Posterior cingulate gyrus (tissue), 11 donors: ENCODE data around the gene ARTN.

Source experiments
- DNase-seq, 10 donors: peaks; one replicate each; pipeline versions ENCODE4 v3.0.0 to v3.0.0-alpha.2; 2020 to 2021; ENCODE audit warnings: mixed read lengths in 3 of 10
- intact Hi-C: fragments of 100-400 bp; cut with DNase I; formaldehyde crosslinking; loops from one replicate; pipeline ENCODE4 v1.15.1; 2023

Gene ARTN

GRCh38 chr1:43980255-43981134 lies 46.9 kb downstream of the ARTN start:
- intact Hi-C loops: no loop called here
- peak in 1 of 10 donors; percentile 68 for DNase-seq

GRCh38 chr1:43981135-43981491 lies 47.5 kb downstream of the ARTN start:
- DNase-seq: peak in 2 of 10 donors; percentile 66 to 83
- intact Hi-C loops: no loop called here

DNA sequence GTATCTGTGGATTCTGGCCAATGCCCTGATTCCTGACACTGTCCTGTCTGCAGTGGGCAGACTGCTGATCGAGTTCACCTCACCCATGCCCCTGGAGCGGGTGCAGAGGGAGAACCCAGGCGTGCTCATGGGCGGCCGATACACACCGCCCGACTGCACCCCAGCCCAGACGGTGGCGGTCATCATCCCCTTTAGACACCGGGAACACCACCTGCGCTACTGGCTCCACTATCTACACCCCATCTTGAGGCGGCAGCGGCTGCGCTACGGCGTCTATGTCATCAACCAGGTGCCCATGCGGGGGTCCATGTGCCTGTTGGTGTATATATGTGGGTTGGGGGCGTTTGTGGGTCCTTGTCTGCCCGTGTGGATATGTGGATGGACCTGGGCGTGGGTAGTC lies 48.0 kb downstream of the ARTN start:
- DNase-seq: peak in 2 of 10 donors; percentile 47 to 52
- intact Hi-C loops: no loop called here

DNA sequence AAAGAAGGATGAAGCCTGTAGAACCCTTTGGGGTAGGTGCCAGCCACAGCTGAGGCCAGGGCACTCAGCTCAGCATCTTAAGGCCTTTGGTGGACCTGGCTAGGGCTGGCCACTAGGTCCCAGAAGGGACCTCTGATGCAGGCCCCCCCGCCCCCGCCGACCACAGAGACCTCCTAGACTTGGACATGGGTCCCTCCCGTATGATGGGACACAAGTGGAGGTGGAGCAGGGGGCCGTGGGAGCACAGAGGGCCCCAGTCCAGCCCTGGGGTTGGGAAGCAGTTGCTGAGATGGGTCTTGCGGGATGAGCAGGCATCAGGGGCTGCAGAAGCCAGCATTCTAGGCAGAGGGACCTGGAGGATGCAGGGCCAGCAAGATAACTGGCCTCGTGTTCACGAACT lies 48.6 kb downstream of the ARTN start:
- intact Hi-C loops: no loop called here
- peak in 2 of 10 donors; percentile 57 to 64 for DNase-seq

- intact Hi-C loops: no loop called here
- DNase-seq: peak in 7 of 10 donors; percentile 42 to 91 (median 71)
Observed at GRCh38 chr1:43982808-43983207, 49.2 kb downstream of the ARTN start.

- DNase-seq: peak in 2 of 10 donors; percentile 82
- intact Hi-C loops: no loop called here
Observed at GRCh38 chr1:43983253-43983899, 49.8 kb downstream of the ARTN start.

DNA sequence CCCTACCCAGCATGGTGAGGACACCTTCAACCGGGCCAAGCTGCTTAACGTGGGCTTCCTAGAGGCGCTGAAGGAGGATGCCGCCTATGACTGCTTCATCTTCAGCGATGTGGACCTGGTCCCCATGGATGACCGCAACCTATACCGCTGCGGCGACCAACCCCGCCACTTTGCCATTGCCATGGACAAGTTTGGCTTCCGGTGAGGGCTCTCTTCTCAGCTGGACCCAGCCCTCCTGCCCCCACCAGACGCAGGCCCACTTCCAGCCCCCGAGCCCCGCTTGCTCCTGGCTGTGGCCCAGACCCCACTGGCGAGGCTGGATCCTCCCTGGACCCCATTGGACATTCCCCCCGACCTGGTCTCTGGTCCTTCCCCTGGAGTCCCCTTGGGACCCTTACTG lies 51.3 kb downstream of the ARTN start:
- intact Hi-C loops: no loop called here
- DNase-seq: peak in 1 of 10 donors; percentile 34

- DNase-seq: no peak
- intact Hi-C loops: no loop called here
Observed at GRCh38 chr1:43985984-43986595, 52.5 kb downstream of the ARTN start.

- DNase-seq: no peak
- intact Hi-C loops: no loop called here
Observed at GRCh38 chr1:43986712-43987111, 53.1 kb downstream of the ARTN start.
